GM21825 (cell line): ENCODE data around the gene PHGDH.
"Not testable (repeated sequence)": the region's sequence is repeated elsewhere in the genome, so short reads cannot be mapped to it uniquely, and the experiment has no call there.

Source experiments
- ATAC-seq: cut with Tn5 transposase; IDR thresholded peaks from one replicate; pipeline ENCODE4 v1.9.1; 2021; ENCODE audit warnings: mild to moderate bottlenecking, moderate library complexity; ENCODE audit not compliant: unreplicated experiment

The PHGDH gene

DNA sequence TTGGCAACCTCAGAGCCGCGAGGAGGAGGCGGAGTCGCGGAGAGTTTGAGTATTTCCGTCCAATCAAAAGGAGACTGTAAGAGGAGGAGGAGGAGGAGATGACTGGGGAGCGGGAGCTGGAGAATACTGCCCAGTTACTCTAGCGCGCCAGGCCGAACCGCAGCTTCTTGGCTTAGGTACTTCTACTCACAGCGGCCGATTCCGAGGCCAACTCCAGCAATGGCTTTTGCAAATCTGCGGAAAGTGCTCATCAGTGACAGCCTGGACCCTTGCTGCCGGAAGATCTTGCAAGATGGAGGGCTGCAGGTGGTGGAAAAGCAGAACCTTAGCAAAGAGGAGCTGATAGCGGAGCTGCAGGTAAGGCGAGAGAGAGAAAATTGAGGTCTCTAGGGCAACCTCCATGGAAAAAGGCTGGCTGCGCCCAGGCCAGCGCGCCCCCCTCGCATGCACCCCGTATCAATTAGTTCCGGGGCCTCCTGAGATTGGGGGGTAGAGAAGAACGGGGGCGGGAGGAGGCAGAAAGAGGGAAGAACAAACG is at the start of gene PHGDH:
TSS of gene PHGDH (plus strand) at position 131 of the 538 bp plus-strand sequence. CDS start at position 220, 89 bp downstream.
- no peak for ATAC-seq

DNA sequence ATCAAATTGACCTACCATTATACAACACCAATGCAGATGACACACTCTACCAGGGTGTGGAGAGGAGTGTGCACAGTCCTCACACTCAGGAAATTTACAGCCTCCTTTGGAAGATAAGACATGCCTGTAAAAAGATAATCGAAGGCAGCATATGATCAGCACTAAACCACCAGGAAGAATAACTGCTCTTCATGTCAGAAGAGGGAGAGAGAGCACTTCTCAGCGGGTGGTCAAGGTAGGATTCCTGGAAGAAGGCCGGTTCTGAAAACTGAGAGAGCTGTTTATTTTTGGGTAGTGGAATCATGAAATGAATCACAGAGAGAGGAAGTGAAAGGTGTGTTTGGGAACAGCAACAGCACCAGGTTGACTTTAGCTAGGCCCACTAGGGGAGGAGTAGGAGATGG is 49.7 kb upstream of the PHGDH start:
- peak; percentile 60 for ATAC-seq

DNA sequence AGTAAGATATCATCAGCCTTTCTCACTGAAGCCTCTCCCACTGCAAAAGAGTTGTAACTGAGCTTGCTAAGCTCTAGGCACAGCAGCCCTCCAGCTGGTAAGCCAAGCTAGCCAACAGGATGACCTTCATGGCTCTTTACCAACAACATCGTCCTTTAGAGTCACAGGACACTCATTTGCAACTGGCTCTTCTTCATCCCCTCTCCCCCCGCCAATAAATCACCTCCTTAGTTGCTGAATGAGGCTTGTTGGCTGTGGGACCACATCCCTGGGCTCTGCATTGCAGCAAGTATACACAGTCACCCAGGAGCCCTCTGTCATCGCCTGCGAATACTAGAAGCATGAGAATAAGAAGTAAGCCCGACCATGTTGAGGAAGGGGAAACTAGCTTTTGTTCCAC is 47.7 kb upstream of the PHGDH start:
- ATAC-seq, result no peak

DNA sequence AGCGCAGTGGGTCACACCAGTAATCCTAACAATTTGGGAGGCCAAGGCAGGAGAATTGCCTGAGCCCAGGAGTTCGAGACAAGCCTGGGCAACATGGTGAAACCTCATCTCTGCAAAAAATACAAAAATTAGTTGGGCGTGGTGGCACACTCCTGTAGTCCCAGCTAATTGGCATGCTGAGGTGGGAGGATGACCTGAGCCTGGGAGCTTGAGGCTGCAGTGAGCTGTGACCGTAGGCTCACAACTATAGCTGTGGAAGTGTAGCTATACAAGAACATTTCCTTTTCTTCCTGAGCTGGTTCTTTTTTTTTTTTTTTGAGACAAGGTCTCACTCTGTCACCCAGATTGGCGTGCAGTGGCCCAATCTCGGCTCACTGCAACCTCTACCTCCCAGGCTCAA is 44.6 kb upstream of the PHGDH start:
- no peak for ATAC-seq

DNA sequence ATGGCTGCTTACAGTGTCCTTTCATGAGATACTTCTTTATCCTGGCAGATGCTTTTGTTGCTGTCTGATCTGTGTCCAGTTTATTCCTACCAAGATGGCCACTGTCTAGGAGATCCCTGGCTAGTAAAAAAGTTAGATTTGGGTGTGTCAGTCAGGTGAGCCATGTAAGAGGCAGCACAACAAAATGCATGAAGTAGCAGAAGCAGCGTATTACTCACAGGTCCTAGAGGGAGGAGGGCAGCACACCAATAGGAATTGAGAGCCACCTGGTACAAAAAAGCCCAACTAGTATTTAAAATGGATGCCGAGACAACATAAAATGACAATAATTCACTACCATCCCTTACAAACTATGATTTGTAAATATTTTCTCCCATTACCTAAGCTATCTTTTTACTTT is 40.8 kb upstream of the PHGDH start:
- ATAC-seq, result no peak

DNA sequence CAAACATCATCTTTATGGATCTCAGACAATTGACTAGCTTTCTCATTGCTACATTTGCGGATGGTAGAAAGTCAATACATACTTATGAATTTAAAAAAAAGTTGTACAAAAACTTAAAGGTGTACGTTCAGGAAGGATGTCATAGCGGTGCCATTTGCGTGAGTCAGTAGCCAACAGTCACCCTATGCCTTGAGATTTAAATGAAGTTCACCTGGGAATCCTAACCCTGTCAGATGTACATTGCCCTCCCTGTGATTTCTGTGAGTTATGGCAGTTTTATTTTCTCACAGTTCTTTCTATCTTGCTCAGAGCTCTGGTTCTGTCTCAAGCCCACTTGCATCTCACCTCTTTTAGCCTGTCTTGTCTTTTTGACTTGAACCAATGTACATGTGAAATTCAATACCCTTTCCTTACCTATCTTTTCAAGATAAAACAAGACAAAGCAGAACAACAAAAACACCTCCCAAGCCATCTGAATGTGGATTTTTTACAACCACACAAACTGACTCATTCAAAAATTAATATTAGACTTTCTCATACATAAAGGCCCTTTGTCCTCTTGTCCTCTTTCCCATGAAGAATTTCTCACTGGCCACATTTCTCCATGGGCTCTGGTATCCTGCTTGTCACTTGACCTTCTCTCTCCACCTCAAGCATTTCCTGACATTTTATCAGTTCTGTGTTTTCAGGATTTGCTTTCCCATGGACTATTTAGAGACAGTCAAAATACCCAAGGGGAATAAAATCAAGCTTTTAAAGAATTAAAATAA is 38.4 kb upstream of the PHGDH start:
- ATAC-seq, result no peak

DNA sequence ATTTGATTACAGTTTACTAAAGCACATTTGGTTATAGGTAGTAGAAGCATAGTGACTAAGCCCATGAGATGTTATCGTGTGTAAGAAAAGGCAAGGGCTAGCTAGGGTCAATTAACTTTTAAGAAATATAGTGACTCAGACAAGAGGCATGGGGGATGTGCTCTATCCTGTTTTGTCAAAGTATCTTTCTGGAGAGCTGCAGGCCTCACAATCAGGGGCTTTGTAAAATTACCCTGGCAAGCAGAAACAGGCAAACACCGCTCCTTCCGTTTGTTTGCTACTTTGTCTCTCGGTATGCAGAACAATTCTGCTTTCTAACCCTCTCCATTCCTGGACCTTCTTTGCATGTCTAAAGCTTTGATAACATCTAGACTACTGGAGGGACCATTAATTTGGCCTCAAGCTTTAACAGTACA is 37.6 kb upstream of the PHGDH start:
- no peak for ATAC-seq

DNA sequence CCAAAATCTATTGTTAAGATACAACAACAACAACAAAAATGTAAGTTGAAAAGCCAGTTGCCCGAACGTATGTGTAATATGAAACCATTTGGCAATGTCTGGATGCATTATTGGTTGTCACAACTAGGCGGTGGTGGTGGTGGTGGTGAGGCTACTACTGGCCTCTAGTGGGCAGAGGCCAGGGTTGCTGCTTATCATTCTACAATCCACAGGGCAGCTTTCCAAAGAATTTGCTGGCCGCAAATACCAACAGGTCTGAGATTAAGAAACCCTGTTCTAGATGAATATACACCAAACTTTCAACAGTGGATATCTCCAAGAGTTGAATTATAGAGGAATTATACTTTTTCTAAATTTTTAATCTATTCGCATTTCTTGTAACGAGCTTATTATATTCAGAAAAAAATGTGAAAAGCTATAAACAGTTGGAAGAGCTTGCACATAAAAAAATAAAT is 36.9 kb upstream of the PHGDH start:
- peak; percentile 89 for ATAC-seq

DNA sequence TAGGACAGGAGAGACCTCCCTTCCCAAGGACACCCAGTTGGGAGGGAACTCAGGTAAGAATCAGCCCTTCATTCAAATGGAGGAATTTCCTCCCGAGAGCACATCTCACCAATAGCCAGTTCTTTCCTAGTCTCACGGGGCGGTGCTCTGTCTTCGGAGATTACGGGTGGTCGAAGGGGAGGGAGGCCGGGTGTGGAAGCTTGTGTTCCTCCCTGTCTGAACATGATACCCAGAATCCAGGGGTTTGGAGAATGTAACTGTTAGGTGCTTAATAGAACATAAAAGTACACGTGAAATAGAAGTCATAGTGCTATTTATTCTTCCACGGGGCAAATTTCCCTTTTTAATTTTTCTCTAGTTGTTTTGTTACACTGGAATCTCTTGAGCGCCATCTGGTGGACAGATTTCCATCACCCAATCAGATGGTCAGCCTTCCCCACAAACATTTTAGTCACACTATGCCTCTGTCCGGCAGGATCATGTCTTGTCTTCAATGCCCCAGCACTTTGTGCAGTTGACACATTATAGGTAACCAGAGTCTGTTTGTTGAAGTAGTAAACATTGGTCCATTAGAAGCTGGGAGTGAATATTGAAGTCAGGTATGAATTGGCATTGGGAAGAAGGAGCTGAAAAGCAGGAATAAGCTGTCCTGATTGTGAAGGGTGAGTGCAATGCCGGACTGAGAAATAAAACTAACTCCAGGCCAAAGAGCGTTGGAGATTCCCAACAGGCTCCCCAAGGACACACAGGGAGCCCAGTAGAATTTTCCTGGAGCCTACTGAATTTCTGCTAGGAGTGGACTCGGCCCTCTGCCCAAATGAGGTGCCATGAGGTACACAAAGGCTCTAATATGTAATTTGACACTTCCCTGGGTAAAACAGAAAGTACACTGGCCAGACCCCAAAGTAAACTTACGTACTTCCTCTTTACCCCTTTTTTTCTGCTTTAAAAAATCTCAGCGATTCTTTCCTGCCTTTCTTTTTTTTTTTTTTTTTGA is 36.1 kb upstream of the PHGDH start:
- peak; percentile 58 for ATAC-seq

DNA sequence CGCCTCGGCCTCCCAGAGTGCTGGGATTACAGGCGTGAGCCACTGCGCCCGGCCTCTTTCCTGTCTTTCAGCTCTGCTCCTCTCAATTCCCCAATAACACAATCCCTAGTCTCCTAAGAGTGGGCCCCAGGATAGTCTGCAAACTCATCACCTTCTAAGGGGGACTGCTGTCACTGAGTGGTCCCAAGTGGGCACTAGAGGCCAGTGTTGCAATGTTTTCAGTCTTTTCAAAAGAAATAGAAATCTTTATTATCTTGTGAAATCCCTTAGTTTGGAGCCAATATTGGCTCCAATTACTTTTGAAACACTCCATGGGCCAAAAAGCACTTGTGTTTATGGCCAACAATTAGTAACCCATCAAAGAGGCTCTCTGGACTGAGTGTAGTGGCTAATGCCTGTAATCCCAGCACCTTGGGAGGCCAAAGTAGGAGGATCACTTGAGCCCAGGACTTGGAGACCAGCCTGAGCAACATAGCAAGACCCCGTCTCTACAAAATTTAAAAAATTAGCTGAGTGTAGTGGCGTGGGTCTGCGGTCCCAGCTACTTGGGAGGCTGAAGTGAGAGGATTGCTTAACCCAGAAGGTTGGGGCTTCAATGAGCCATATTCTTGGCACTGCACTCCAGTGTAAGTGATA is 35.0 kb upstream of the PHGDH start:
- ATAC-seq, result no peak

DNA sequence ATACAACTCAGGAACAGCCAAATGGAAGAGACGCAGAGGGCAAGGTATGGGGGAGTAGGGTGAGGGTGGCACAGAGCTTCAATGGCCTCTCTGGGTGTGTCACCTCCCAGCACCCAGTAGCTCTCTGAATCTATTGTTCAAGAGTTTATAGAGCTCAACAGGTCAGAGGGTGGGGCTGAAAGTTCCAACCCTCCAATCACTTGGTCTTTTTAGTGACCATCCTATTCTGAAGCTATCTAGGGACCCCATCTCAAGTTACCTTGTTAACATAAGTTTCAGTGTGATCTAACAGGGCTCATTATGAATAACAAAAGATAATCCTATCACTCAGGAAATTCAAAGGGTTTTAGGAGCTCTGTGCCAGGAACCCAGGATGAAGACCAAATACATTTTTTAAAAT is 32.5 kb upstream of the PHGDH start:
- ATAC-seq, result no peak

DNA sequence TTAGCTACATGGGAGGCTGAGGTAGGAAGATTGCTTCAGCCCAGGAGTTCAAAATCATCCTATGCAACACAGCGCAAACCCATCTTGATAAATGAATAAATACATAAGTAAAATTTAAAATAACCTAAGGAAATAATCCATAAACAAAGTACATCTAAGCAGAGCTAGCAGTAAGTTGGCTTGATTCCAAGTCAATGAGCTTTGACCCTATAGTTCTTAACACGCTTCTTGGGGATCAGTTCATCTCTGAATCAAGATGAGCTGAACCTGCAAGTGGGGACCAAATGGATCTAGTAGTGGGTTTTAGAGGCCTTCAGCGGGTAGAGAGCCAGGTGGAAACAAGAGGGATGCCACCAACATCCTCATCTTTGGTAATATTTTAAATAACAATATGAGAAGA is 31.5 kb upstream of the PHGDH start:
- no peak for ATAC-seq

DNA sequence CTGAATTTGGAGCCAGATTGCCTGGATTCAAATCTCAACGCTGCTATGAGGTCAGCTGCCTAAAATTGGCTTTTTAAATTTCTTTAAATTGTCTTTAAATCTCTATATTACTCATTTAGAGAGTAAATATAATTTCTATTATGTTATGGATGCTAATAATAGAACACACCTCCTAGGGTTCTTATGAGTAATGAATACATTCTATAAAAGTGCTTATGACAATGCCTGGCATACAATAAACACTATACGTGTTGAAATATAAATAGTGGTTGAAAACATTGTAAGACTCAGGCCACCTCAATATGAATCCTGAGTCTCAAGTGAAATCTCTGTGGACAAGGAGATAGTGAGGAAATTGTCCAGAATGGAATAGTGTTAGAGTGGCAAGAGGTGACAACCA is 31.0 kb upstream of the PHGDH start:
- no peak for ATAC-seq

DNA sequence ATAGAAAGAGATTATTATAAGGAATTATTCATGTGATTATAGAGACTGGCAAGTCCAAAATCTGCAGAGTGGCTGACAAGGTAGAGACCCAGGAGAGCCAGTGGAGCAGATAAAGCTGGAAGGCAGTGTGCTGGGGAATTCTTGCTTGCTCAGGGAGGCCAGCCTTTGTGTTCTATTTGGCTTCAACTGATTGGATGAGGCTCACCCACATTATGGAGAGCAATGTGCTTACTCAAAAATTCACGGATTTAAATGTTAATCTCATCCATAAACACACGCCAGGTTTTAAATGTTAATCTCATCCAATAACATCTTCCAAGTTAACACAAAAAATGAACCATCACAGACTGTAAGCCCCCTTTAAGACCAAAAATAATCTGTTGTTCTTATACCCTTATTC is 30.2 kb upstream of the PHGDH start:
- ATAC-seq, result no peak

DNA sequence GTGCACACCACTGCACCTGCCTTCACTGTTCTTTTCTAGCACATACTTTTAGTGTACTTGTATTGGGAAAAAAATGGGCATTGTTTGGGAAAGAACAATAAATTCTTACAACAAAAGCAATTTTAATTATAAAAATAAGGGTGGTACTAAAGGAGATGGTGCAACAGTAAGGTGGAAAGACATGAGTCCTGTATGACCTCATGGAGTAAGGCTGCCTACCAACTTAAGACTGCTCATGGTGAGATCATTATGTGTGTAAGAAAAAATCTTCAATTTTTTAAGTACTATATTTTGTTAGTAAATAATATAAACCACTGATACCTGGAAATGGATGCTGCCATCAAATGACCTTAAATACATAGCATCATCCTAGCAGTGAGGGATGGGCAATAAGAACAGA is 29.6 kb upstream of the PHGDH start:
- ATAC-seq, result no peak

DNA sequence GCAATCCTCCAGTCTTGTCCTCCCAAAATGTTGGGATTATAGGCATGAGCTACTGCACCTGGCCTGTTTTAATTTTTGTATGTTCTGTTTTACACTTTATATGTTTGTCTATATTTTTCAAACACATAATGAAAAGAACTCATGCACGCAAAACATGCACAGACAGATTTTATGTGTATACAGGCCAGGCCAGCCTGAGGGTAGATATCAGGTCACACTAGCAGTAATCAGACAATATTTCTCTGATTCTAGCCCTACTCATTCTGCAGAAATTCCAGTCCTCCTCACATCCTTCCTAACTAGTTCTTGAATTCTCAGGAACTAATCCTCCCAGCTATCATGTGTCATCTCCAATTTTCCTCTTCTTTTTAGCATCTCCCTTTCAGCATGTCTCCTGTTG is 27.8 kb upstream of the PHGDH start:
- ATAC-seq, result no peak

DNA sequence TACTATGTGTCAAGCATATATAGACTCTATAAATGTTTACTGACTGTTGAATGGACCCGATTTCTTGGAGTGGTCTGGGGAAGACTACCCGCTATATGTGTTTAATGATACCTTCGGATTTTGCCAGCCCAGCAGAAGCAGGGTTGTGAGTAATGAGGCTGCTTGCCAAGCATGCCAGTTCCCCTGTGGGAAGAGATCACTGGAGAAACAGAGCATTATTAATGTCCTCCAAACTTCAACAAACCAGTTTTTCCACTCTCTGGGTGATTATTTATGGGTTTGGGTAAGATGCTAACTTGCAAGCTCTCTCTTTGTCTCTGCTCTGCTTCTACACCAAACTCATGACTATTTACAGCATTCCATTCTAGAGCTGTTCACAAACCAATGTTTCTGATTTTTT is 25.1 kb upstream of the PHGDH start:
- ATAC-seq, result no peak

DNA sequence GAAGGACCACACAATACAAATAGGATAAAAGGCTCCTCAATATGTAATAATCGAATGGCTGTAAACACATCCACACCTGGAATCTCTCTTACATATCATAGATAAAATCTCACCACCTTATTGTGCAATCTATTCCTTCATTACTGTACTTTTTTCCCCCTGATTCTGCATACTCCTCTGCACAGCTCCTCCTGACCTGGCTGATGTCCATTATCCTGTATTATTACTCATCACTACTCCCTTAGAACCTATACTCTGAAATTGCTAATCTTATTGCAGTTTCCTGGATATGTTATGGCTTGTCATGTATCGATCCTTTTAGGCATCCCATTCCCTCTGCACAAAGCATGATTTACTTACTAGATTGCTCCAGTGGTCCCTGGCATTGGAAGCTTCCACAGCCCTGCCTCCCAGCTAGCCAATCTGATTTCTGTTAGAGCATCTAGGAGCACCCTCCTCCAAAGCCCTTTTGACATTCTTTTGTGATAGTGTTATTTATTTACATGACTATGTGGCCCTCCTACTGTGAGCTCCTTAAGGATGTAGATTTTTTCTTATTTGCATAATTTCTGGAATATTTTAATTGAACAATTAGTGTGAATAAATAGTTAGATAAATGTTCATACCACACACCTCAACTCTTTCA is 24.2 kb upstream of the PHGDH start:
- ATAC-seq, result no peak

DNA sequence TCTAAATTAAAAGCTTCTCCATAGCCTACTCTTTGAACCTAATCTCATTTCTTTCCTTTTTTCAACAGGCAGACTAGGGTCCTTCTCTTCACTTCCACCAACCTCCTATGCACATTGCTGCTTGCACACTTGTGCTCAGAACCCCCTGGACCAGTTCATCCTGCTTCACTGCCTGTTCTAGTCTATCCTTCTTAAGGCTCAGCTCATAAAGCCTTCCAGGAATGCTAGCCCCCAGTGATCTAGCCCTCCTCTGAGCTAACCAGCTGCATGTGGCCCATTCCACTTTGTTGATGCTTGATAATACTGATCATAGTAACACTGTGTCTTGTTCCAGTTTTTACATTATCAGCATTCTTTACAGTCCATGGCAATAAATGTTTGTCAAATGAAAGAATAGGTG is 22.9 kb upstream of the PHGDH start:
- no peak for ATAC-seq

DNA sequence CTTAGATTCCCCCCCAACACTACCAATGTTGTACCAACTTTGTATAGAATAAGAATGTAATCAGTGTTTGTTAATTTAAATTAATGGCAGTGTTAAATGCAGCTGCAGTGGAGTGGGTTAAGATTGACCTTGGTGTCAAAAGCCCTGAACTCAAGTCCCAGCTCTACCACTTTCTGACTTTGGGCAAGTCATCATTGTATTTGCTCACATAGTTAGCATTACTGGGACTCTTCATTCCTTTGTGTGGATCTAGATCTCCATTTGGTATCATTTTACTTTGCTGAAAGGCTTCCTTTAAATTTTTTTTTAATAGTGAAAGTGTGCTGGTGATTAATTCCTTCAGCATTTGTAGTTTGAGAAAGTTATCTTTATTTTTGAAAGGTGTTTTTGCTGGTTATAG is 22.2 kb upstream of the PHGDH start:
- ATAC-seq, result no peak

DNA sequence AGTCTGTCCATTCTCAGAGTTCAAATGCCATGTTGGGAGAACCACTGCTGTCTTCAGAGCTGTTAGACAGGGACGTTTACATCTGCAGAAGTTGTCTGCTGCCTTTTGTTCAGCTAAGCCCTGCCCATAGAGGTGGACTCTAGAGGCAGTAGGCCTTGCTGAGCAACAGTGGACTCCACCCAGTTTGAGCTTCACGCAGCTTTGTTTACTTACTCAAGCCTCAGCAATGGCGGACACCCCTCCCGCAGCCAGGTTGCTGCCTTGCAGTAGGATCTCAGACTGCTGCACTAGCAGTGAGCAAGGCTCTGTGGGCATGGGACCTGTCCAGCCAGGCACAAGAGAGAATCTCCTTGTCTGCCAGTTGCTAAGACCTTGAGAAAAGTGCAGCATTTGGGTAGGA is 14.9 kb upstream of the PHGDH start:
- ATAC-seq, result not testable (repeated sequence)
